Keratinocyte (primary cell): ENCODE results near the gene OR2B6.

Experiments
- CTCF ChIP-seq, 3 experiments: IDR thresholded peaks in 1 of 3; conservative IDR thresholded peaks in 1 of 3; optimal IDR thresholded peaks in 1 of 3; 2 replicates in 2 of 3; 3 replicates in 1 of 3; pipeline versions ENCODE3 to v1.5.1; 2011; ENCODE audit warnings: low read length in 3 of 3, mild to moderate bottlenecking in 3 of 3, moderate library complexity in 2 of 3, control low read depth in 1 of 3, inconsistent platforms in 1 of 3; ENCODE audit not compliant: insufficient read depth in 2 of 3; ENCODE audit errors: extremely low read depth in 1 of 3
- EZH2 ChIP-seq: IDR thresholded peaks from one replicate; pipeline ENCODE4 v1.6.1; 2012; ENCODE audit warnings: inconsistent platforms, mild to moderate bottlenecking, low read length, moderate library complexity

DNA sequence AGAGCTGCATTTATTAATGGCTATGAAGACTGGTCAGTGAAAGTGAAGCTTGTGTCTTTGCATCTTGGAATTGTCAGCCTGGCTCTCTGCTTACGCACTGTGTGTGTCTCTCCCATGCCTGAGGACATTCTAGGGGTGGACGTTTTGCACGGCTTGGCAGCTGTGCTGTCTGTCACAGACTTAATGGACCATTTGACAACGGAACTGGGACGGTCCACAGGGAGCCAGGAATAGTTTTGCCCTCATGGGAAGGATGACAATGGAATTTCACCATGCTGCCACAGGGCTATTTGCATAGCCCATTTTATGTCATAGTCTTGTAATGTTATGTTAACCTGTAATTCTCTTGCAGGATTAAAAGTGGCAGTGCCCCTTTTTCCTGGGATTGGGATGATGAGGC lies 44.7 kb downstream of the OR2B6 start:
- TF ChIP-seq EZH2 (no peak), CTCF (optimal IDR thresholded peaks at IDR 0.05 in 1 of 3, IDR thresholded peaks at IDR 0.05 in 1 of 3, conservative IDR thresholded peaks at IDR 0.05 in 1 of 3; ENCODE audit: extremely low read depth in 1 of 3, insufficient read depth in 2 of 3, low read length in 3 of 3) (no peak)
